SK-N-SH treated with all-trans-retinoic acid at 6 μM for 48 hours (cell line): ENCODE measurements around the gene KCNMA1.

ENCODE experiments used
- ATAC-seq: fragments of 200-7000 bp; cut with Tn5 transposase; 3 replicates; pipeline ENCODE4 v1.9.1; 2020; ENCODE audit warnings: mild to moderate bottlenecking, moderate library complexity
- CSDC2 ChIP-seq: fragments of 250-450 bp; sonication (Bioruptor Pico); IDR thresholded peaks from 2 replicates; pipeline ENCODE4 v1.5.0; 2020; ENCODE audit warnings: mild to moderate bottlenecking, moderate library complexity
- ESRRG ChIP-seq: fragments of 250-450 bp; sonication (Bioruptor Pico); IDR thresholded peaks from 2 replicates; pipeline ENCODE4 v1.6.1; 2021; ENCODE audit warnings: mild to moderate bottlenecking
- GLIS3 ChIP-seq: fragments of 250-450 bp; sonication (Bioruptor Pico); IDR thresholded peaks from 2 replicates; pipeline ENCODE4 v1.5.0; 2020; ENCODE audit warnings: mild to moderate bottlenecking, moderate library complexity
- ISL1 ChIP-seq: fragments of 250-450 bp; sonication (Bioruptor Pico); IDR thresholded peaks from 2 replicates; pipeline ENCODE4 v2.1.2; 2022; ENCODE audit warnings: mild to moderate bottlenecking, moderate library complexity
- OSR1 ChIP-seq: fragments of 250-450 bp; sonication (Bioruptor Pico); IDR thresholded peaks from 2 replicates; pipeline ENCODE4 v1.8.0; 2022; ENCODE audit warnings: moderate library complexity, mild to moderate bottlenecking, inconsistent platforms
- PPARA ChIP-seq: fragments of 250-450 bp; sonication (Bioruptor Pico); IDR thresholded peaks from 2 replicates; pipeline ENCODE4 v1.5.0; 2020; ENCODE audit warnings: mild to moderate bottlenecking, borderline replicate concordance
- RARB ChIP-seq: fragments of 250-450 bp; sonication (Bioruptor Pico); IDR thresholded peaks from 2 replicates; pipeline ENCODE4 v1.8.0; 2021; ENCODE audit warnings: mild to moderate bottlenecking, moderate library complexity
- SNAI2 ChIP-seq: fragments of 250-450 bp; sonication (Bioruptor Pico); IDR thresholded peaks from 2 replicates; pipeline ENCODE4 v1.5.0; 2020; ENCODE audit warnings: mild to moderate bottlenecking, moderate library complexity
- TCF4 ChIP-seq: fragments of 250-450 bp; sonication (Bioruptor Pico); IDR thresholded peaks from 2 replicates; pipeline ENCODE4 v1.8.0; 2021; ENCODE audit warnings: mild to moderate bottlenecking, moderate library complexity, borderline replicate concordance
- TOX ChIP-seq: fragments of 250-450 bp; sonication (Bioruptor Pico); IDR thresholded peaks from 2 replicates; pipeline ENCODE4 v1.8.0; 2021; ENCODE audit warnings: mild to moderate bottlenecking, moderate library complexity, borderline replicate concordance
- ZFP30 ChIP-seq: fragments of 450-650 bp; formaldehyde crosslinking; IDR thresholded peaks from 2 replicates; pipeline ENCODE4 v1.5.0; 2022; ENCODE audit warnings: mild to moderate bottlenecking, moderate library complexity
- ZNF565 ChIP-seq: fragments of 450-650 bp; formaldehyde crosslinking; conservative IDR thresholded peaks from 2 replicates; pipeline ENCODE4 v1.5.0; 2020; ENCODE audit warnings: low read depth, mild to moderate bottlenecking, moderate library complexity
- ZNF70 ChIP-seq: fragments of 450-650 bp; formaldehyde crosslinking; IDR thresholded peaks from 2 replicates; pipeline ENCODE4 v1.5.0; 2020; ENCODE audit warnings: mild to moderate bottlenecking, moderate library complexity
- TF ChIP-seq, protein P1 (sequence below): fragments of 250-450 bp; sonication (Bioruptor Pico); IDR thresholded peaks from 2 replicates; pipeline ENCODE4 v1.5.1; 2020; ENCODE audit warnings: low read depth, mild to moderate bottlenecking, moderate library complexity
- TF ChIP-seq, protein P2 (sequence below): fragments of 250-450 bp; sonication (Bioruptor Pico); IDR thresholded peaks from 2 replicates; pipeline ENCODE4 v1.5.0; 2020; ENCODE audit warnings: mild to moderate bottlenecking, moderate library complexity
- TF ChIP-seq, protein P3 (sequence below): fragments of 250-450 bp; sonication (Bioruptor Pico); IDR thresholded peaks from 2 replicates; pipeline ENCODE4 v1.8.0; 2021; ENCODE audit warnings: low read depth, mild to moderate bottlenecking, moderate library complexity, borderline replicate concordance
- TF ChIP-seq, protein P4 (sequence below): fragments of 250-450 bp; sonication (Bioruptor Pico); IDR thresholded peaks from 2 replicates; pipeline ENCODE4 v1.5.1; 2021; ENCODE audit warnings: mild to moderate bottlenecking, moderate library complexity

KCNMA1 gene

DNA sequence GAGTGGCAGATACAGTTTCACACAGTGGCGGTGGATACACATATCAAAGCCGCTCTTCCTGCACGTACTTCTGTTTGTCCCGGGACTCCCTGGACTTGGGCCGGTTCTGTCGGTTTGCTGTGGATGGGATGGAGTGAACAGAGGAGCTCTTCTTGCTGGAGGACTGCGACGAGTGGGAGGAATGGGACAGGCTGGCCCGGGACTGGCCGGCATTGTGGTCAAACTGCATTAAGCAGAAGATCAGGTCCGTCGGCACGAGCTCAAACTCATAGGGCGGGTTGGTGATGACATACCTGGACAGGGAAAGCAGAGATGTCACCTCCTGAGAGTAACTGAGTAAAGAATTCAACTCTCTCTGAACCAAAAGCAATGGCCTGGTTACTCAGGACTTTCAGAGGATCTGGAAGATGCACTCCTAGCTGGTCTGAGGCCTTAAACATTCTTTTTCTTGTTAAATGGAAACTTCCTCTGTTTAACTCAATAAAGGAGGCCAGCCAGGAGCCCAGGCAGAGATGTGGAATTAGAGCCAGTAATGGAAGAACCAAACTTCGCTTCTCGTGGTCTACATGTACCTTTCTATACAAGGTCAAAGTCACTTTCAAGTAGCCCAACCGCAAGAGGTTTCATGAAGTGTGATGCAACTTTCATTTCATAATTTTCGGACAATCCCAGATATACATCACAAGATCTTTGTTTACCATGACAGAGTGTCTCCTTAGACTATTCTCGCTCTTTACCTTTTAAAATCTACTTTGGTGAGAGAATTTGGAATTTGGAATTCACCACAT is 750.2 kb downstream of the KCNMA1 start:
- no peak for ATAC-seq
- no peak for TF ChIP-seq OSR1 (CRISPR knock-in tag)
- no peak for TF ChIP-seq SNAI2 (CRISPR knock-in tag)
- TF ChIP-seq ISL1 (CRISPR knock-in tag), result no peak
- TF ChIP-seq CSDC2 (CRISPR knock-in tag), result no peak
- no peak for TF ChIP-seq ZFP30 (CRISPR knock-in tag)
- no peak for TF ChIP-seq ZNF70 (CRISPR knock-in tag)
- TF ChIP-seq TOX (CRISPR knock-in tag), result no peak
- TF ChIP-seq, protein P1, sequence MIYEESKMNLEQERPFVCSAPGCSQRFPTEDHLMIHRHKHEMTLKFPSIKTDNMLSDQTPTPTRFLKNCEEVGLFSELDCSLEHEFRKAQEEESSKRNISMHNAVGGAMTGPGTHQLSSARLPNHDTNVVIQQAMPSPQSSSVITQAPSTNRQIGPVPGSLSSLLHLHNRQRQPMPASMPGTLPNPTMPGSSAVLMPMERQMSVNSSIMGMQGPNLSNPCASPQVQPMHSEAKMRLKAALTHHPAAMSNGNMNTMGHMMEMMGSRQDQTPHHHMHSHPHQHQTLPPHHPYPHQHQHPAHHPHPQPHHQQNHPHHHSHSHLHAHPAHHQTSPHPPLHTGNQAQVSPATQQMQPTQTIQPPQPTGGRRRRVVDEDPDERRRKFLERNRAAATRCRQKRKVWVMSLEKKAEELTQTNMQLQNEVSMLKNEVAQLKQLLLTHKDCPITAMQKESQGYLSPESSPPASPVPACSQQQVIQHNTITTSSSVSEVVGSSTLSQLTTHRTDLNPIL (CRISPR knock-in tag), result no peak
- TF ChIP-seq, protein P2, sequence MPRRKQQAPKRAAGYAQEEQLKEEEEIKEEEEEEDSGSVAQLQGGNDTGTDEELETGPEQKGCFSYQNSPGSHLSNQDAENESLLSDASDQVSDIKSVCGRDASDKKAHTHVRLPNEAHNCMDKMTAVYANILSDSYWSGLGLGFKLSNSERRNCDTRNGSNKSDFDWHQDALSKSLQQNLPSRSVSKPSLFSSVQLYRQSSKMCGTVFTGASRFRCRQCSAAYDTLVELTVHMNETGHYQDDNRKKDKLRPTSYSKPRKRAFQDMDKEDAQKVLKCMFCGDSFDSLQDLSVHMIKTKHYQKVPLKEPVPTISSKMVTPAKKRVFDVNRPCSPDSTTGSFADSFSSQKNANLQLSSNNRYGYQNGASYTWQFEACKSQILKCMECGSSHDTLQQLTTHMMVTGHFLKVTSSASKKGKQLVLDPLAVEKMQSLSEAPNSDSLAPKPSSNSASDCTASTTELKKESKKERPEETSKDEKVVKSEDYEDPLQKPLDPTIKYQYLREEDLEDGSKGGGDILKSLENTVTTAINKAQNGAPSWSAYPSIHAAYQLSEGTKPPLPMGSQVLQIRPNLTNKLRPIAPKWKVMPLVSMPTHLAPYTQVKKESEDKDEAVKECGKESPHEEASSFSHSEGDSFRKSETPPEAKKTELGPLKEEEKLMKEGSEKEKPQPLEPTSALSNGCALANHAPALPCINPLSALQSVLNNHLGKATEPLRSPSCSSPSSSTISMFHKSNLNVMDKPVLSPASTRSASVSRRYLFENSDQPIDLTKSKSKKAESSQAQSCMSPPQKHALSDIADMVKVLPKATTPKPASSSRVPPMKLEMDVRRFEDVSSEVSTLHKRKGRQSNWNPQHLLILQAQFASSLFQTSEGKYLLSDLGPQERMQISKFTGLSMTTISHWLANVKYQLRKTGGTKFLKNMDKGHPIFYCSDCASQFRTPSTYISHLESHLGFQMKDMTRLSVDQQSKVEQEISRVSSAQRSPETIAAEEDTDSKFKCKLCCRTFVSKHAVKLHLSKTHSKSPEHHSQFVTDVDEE (CRISPR knock-in tag), result no peak
- no peak for TF ChIP-seq RARB (CRISPR knock-in tag)
- no peak for TF ChIP-seq PPARA (CRISPR knock-in tag)
- TF ChIP-seq, protein P3, sequence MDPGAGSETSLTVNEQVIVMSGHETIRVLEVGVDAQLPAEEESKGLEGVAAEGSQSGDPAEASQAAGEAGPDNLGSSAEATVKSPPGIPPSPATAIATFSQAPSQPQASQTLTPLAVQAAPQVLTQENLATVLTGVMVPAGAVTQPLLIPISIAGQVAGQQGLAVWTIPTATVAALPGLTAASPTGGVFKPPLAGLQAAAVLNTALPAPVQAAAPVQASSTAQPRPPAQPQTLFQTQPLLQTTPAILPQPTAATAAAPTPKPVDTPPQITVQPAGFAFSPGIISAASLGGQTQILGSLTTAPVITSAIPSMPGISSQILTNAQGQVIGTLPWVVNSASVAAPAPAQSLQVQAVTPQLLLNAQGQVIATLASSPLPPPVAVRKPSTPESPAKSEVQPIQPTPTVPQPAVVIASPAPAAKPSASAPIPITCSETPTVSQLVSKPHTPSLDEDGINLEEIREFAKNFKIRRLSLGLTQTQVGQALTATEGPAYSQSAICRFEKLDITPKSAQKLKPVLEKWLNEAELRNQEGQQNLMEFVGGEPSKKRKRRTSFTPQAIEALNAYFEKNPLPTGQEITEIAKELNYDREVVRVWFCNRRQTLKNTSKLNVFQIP (CRISPR knock-in tag), result no peak

DNA sequence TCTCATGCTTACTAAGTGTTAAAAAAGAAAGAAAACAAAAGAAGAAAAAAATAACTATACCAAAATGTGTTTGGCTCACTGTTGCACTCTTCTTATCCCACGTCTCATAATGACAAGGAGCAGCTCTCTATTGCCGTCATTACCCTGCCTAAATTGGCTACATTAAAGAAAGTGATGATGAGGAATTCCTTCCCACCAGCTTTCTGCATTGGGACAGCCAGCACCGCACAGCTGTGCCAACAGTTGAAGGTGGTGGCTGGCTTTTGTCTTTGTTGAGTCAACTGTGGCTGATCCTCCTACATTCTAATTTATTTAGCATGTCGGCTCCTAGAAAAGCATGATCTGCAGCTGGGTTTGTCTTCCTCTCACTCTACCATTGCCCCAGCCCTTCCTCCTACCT is 751.8 kb downstream of the KCNMA1 start:
- ATAC-seq, result no peak
- TF ChIP-seq TCF4 (CRISPR knock-in tag), result no peak
- no peak for TF ChIP-seq ZNF565 (CRISPR knock-in tag)
- TF ChIP-seq CSDC2 (CRISPR knock-in tag), result no peak
- no peak for TF ChIP-seq SNAI2 (CRISPR knock-in tag)
- TF ChIP-seq, protein P3 (CRISPR knock-in tag), result no peak
- TF ChIP-seq GLIS3 (CRISPR knock-in tag), result no peak
- TF ChIP-seq, all 23 proteins: peak for 0

DNA sequence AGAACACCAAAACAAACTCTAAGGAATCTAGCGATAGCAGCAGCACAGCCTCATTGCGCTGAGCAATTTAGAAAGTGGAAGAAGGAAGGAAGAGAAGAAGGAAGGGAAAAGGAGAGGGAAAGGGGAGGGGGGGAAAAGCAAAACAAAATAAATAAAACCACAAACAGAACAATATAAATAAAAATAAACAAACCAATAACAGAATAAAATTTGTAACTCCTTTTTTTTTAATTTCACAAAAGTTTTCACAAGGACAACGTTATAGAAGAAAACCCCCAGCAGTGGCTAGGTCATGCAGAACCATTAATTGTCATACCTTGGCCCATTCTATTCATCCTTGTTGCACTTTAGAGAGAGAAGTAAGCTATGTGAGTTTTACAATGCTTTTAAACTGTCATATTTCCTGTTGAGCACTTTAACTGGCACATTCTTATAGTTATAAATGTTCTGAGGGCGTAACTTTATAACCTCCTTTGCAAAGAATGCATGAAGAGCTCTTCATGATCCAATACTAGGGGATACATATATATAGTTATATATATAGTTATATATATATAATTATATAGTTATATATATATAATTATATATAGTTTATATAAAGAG is 752.8 kb downstream of the KCNMA1 start:
- TF ChIP-seq, protein P1 (CRISPR knock-in tag), result no peak
- no peak for TF ChIP-seq SNAI2 (CRISPR knock-in tag)
- TF ChIP-seq GLIS3 (CRISPR knock-in tag), result no peak
- TF ChIP-seq ZFP30 (CRISPR knock-in tag), result no peak
- no peak for TF ChIP-seq PPARA (CRISPR knock-in tag)
- TF ChIP-seq, protein P4, sequence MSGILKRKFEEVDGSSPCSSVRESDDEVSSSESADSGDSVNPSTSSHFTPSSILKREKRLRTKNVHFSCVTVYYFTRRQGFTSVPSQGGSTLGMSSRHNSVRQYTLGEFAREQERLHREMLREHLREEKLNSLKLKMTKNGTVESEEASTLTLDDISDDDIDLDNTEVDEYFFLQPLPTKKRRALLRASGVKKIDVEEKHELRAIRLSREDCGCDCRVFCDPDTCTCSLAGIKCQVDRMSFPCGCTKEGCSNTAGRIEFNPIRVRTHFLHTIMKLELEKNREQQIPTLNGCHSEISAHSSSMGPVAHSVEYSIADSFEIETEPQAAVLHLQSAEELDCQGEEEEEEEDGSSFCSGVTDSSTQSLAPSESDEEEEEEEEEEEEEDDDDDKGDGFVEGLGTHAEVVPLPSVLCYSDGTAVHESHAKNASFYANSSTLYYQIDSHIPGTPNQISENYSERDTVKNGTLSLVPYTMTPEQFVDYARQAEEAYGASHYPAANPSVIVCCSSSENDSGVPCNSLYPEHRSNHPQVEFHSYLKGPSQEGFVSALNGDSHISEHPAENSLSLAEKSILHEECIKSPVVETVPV, result no peak
- no peak for TF ChIP-seq ESRRG
- TF ChIP-seq OSR1 (CRISPR knock-in tag), result no peak
- no peak for TF ChIP-seq TCF4 (CRISPR knock-in tag)
- ATAC-seq, result no peak
